Upper lobe of left lung (tissue), 4 donors: ENCODE results near the gene ARID3C.

Experiments used
- CTCF ChIP-seq, 6 experiments: fragments of 450-650 bp in 4 of 6; fragments of 200-600 bp in 2 of 6; sonication (generic) in 2 of 6; IDR thresholded peaks; one replicate each; pipeline ENCODE4 v1.5.1; 2016 to 2019; ENCODE audit warnings: antibody characterized with exemption in 6 of 6
- POLR2AphosphoS5 ChIP-seq, 2 donors: sonication (generic); formaldehyde crosslinking; IDR thresholded peaks; one replicate each; pipeline ENCODE4 v1.5.1; 2017; ENCODE audit warnings: antibody characterized with exemption in 2 of 2

DNA sequence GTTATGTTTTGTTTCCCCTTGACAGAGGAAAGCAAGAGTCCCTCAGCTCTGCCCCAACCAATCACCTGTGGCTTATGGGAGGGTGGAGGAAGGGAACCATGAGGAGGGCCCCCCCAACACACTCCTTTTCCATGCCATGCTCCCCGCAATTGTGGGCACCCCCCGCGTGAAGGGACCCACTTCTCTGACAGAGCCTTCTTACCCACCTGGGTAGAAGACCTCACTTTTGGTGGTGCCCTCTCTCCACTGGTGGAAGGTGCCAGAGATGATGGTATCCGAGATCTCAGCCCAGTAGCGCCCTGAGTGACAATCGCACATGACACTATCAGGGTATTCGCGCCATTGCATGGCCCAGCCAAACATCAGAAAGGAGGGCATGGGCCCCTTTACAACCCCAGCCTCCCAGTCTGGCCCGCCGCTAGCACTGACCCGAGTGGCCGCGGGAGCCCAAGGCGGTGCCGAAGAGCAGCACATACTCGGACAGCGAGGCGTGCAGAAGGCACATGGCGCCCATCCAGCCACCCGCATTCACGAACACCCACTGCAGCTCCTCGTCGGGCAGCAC, 8.0 kb upstream of the ARID3C start:
- TF ChIP-seq CTCF (IDR thresholded peaks at IDR 0.05) (no peak), POLR2AphosphoS5 (IDR thresholded peaks at IDR 0.05) (no peak)
